Activated CD4-positive, alpha-beta T cell treated with anti-CD3 and anti-CD28 coated beads, Interleukin-2, amount 50 U/mL, for 48 hours (primary cell): ENCODE results near the gene ANO7.
"Not testable (repeated sequence)": the region's sequence is repeated elsewhere in the genome, so short reads cannot be mapped to it uniquely, and the experiment has no call there.

Source experiments
- DNase-seq, 2 experiments: peaks; one replicate each; pipeline ENCODE4 v3.0.0-alpha.2; 2020

The ANO7 gene

DNA sequence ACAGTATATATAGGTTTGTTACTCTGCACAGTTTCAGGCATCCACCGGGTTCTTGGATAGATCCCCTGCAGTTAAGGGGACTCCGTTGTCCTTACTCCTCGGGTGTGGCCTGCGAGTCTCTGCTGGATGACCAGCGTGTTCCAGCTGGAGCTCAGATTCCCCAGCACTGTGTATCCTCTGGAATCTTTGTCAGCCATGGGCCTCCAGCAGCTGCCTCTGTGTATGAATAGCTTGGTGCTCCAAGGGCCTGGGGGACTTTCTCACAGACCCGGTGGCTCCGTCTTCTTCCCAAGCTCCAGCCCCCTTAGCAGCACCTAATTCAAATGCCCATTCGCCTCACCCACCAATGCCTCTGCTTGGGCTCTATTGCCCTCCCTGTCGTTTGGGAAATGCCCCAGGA lies 6.3 kb downstream of the ANO7 start:
- DNase-seq, result no peak

DNA sequence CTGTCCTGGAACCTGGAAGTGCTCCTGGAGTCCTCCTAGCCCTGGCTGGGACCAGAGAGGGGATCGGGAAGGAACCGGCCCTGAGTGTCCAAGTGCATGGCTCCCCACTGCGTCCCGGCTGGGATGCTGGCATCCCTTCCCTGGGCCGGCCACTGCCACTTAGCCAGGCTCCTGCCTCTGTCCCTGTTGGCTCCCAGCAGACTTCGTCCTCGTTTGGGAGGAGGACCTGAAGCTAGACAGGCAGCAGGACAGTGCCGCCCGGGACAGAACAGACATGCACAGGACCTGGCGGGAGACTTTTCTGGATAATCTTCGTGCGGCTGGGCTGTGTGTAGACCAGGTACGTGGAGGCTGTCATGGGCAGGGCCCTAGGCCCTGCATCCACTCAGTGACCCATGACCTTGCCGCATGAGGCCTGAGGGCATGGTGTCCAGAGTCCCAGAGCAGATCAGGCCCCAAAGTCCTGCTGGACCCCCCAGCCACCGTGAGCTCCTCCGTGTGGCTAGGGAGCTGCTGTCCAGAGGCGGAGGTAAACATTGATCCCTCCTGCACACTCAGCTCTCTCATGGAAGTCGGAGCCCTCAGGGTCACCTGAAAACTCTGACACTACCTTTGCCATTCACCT lies 7.1 kb downstream of the ANO7 start:
- no peak for DNase-seq

DNA sequence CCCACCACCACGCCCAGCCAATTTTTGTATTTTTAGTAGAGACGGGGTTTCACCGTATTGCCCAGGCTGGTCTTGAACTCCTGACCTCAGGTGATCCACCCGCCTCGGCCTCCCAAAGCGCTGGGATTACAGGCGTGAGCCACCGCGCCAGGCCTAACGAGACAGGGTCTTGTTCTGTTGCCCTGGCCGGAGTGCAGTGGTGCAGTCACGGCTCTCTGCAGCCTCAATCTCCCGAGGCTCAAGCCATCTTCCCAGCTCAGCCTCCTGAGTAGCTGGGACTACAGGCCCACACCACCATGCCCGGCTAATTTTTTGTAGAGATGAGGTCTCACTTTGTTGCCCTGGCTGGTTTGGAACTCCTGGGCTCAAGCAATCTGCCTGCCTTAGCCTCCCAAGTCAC lies 8.8 kb downstream of the ANO7 start:
- DNase-seq, result not testable (repeated sequence)

DNA sequence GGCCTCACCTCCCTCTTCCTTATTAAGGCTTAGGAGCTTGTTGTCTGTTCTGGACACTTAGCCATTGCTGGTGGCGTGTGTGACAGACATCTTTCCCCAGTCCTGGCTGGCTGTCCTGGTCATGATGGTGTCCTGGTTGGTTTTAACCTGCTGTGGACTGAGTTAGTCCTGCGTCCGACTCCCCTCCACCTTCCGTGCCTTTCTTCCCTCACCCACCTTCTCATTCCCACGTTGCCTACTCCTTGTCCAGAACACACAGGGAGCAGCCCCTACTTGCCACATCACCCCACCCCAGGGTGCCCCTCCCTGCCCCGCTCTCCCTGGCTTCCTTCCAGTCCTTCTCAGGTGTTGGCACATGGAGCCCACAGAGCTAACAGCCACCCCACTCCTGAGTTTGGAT lies 9.5 kb downstream of the ANO7 start:
- no peak for DNase-seq

DNA sequence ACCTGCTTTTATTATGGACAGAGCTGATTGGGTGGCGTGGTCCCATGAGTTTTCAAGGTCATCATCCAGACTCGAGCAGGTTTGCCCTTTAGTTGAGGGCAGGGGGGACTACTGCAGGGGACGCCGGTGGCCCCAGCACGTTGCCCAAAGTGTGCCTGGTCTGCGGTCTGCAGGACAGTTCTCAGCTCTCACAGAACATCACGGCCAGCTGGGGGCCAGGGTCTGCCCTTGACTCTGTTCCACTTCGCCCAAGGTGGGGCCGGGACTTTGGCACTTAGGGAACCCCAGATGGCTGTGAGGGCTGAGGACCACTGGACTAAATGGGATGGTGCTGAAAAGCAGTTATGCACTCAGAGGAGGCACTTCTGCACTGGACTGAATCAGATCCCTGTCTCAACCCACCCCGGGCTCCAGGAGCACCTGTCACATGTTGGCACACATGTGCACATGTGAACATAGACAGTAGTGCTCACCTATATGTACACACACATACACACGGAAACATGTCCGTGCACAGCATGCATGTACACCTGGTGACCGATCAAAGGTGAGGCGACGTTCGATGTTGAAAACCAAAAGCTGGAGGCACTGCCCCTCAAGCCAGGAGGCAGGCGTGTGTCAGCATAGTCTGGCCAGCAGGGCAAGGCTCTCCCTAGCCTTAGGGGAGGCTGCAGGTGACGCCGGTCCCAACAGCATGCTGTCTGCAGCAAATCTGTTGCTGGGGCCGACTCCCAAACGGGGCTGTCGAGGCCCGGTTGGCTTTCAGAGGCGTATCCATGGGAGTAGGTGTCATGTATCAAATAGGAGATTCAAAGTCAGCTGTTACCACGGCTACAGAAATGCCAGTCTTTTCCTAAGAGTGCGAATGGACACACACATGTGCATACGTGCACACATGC lies 10.2 kb downstream of the ANO7 start:
- no peak for DNase-seq

DNA sequence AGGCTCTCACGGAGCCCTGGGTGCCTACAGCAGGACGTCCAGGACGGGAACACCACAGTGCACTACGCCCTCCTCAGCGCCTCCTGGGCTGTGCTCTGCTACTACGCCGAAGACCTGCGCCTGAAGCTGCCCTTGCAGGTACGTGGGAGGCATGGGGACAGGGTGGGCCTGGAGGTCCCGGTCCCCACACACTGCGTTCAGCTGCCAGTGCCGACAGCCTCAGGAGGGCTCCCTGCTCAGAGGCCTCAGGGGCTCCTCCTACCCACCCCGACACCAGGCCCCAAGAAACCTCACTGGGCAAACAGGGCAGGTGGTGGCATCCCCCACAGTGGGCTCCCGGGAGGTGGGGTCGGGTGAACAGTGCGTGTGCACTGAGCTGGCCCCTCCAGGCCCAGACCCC lies 10.8 kb downstream of the ANO7 start:
- no peak for DNase-seq

DNA sequence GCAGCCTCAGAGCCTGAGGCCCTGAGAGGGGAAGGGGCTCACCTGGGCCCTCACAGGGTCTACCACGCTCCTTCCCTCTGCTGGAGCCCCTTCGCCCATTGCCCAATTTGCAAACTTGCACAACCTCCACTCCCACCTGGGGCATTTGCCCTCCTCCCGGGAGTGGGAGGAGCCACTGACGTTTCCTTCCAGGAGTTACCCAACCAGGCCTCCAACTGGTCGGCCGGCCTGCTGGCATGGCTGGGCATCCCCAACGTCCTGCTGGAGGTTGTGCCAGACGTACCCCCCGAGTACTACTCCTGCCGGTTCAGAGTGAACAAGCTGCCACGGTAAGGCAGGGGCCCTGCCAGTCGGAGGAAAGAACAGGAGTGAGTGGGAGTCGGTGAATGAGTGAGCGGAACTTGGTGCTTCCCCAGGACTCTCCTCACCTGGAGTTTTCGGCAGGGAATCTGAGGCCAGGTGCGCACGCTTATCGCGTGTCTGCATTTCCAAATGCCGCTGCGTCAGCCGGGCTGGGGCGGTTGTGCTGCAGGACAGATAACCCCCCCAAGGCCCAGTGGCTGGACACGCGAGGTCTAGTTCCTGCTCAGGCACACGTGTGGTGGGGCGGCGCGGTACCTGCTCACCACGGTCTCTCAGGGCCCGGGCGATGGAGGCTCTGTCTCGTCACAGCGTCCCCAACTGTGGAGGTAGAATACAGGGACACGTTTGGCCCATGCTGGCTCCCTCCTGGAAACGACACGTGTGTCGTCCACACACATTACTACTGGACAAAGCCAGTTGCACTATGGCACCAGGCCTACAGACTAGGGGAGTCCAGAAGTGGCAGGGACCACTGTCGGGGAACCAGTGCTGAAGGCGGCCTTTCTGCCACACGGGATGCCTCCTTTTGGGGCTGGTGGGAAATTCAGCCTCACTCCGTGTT lies 11.7 kb downstream of the ANO7 start:
- DNase-seq, result no peak

DNA sequence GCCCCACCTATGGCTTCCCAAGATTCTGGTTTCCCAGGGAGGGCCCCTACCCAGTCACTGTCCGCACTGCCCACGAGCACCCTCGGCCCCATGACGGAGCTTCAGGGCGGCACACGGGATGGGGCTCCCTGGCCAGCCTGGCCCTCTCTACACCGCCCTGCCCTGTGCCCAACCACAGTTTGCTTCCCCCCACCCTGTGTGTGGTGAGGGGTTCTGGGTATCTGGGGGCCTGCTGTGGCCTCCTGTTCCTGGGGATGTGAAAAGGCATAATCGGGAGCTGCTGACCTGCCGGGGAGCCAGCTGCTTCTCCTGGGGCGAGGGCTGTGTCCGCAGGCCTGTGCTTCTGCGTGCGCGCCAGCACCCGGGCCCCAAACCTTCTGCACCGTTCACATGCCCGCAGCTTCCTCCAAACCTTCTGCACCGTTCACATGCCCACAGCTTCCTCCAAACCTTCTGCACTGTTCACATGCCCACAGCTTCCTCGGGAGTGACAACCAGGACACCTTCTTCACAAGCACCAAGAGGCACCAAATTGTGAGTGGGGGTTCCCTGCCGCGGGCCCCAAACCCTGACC lies 12.4 kb downstream of the ANO7 start:
- DNase-seq, result no peak

DNA sequence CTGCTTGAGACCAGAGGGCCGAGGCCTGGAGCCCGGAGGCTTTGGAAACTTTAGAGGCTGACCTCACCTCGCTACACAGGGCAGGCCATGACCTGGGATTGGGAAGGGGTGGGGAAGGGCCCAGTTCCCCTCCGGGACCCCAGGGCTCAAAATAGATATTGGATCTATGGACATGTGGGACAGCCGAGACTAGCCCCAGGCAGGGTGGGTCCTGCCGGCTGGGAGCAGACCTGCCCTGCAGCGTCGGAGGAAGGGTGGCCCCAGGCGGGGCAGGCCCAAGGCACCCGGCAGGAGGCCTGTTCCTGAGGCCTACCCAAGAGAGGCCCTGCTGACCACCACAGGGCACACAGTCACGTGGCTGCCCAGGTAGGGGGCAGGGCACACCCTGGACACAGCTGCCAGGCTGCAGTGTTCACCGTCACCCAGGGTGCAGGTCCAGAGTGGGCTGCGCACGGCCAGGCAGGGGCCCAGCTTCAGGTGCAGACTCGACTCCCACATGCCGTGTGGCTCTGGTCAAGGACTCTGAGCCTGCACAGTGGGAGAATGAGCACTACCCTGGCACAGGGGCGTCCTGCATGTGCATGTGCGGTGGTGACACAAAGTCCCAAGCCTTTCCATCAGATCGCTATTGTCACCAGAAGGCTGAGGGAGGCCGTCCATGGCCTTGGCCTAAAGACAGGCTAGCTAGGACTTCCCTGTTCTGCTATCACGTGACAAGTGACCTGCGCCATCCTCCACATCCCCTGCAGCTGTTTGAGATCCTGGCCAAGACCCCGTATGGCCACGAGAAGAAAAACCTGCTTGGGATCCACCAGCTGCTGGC lies 13.2 kb downstream of the ANO7 start:
- no peak for DNase-seq

DNA sequence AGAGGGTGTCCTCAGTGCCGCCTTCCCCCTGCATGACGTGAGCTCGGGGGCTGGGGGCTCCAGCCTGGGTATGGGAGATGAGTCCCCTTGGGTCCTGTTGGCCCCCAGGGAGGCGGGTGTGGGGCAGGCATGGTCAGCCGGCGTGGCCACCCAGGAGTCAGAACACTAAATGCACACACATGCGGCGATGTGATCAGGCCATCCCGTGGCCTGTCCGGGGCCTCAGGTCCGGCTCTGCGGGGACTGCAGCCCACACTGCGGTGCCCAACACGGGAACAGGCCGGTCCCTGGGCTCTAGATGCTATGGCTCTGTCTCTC lies 13.8 kb downstream of the ANO7 start:
- no peak for DNase-seq

DNA sequence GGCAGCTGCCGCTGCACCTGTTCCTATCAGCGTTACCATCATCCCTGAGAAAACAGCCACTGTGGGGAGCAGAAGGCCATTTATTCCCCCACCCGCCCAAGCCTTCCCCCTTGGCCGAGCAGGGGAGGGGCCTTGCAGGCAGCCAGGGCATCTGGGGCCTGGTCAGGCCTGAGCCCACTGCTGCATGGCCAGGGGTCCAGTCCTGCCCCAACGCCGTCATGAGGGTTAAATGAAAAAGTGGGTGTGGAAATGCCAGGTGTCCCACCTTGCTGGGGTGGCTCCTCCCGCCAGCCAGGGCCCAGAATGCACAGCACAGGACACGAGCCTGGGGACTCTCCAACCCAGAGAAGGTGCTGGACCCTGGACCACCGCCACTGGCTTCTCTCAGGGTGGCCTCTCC lies 14.2 kb downstream of the ANO7 start:
- no peak for DNase-seq

DNA sequence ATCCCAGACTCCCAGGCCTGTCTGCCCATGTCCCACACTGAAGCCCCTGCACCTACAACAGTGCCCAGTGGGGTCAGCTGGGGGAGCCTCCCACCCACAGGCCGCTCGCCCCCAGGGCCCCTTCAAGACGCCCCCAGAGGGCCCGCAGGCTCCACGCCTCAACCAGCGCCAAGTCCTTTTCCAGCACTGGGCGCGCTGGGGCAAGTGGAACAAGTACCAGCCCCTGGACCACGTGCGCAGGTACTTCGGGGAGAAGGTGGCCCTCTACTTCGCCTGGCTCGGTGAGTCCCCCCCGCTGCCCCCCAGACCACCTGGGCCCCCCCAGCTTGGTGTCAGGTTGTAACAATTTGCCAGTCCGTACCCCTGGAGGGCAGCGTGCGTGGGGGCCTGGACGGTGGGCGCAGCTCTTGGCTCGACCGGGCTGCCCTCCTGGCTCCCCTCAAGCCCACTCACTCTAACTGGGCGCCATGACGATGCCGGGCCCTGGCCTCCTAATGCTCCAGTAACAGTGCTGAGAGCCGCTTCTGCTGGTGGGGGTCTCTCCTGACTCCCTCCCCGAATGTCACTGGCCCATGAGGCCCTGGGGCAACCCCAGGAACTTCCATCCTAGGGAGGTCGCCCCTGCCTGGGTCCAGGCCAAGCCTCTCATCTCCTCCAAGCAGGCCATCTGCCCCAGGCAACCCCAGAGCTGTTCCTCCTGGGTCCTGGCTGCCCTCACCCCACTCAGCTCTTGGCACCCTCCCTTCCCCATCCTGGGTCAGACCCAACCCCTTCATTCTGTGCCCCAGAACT lies 14.9 kb downstream of the ANO7 start:
- no peak for DNase-seq

DNA sequence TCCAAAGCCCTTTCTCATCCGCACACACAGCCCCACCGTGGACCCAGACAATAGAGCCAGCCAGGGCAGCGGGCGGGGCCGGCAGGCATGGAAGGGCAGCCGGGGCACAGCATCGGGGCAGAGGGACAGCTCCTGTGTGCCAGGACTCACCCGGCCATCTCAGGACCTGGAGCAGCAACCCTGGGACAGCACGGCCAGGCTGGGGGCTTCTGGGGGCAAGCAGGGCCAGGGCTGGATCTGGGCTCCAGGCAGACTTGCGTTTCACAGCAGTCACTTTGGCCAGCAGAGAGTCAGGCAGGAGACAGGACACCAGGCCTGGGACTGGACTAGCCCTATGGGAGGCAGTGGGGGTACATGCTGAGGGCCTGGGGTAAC lies 15.5 kb downstream of the ANO7 start:
- no peak for DNase-seq

DNA sequence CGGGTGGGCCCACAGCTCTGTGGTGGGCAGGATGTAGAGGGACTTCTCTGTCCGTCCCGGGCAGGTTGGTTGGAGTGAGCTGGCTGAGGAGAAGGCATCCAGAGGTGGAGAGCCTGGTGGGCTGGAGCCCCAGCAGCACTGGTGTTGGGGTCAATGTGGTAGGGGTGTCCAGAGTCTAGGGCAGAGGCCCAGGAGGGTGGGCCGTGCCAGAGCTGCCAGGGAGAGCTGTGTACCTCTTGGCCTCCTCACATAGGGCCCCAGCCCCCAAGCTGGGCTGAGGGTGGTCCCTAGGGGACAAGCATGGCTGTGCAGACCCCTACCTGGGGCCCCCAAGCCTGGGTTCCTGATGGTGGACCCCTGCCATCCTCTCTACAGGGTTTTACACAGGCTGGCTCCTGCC lies 16.0 kb downstream of the ANO7 start:
- no peak for DNase-seq

DNA sequence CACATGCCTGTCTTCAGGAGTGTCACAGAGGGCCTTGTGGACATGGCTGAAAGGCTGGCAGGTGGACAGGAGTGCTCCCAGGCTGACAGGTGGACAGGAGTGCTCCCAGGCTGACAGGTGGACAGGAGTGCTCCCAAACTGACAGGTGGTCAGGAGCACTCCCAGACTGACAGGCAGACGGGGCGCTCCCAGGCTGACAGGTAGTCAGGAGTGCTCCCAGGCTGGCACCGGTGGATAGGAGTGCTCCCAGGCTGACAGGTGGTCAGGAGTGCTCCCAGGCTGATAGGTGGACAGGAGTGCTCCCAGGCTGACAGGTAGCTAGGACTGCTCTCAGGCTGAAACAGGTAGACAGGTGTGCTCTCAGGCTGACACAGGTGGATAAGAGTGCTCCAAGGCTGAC lies 16.6 kb downstream of the ANO7 start:
- no peak for DNase-seq

DNA sequence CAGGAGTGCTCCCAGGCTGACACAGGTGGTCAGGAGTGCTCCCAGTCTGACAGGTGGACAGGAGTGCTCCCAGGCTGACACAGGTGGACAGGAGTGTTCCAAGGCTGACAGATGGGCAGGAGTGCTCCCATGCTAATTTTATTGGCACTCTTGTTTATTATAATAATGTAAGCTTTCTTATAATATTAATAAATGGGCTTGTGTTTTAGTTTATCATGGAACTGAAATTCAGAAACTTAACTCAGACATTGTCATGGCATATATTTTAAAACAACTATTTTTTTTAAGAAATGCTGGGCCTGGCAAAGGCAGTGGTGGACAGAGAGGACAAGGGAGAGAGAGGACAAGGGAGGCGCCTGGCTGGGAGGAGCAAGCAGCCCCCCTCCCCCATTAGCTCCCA lies 18.7 kb downstream of the ANO7 start:
- no peak for DNase-seq

DNA sequence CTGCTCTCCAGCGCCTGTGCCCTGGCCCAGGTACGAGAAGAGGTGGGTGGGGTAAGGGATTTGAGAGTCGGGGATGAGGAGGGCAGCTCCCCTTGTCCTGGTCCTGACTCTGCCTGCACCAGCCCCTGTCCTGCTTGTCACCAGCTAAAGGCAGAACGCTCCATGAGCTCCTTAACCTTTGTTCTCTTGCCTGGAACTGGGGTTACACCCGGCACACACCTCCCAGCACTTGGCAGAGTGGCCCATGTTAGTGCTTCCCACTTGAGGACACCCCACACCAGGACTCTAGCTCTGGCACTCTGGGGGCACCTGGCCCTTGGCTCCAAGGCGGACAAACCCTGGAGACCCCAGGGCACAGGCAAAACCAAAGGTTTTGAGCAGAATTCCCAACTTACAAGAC lies 19.2 kb downstream of the ANO7 start:
- no peak for DNase-seq

DNA sequence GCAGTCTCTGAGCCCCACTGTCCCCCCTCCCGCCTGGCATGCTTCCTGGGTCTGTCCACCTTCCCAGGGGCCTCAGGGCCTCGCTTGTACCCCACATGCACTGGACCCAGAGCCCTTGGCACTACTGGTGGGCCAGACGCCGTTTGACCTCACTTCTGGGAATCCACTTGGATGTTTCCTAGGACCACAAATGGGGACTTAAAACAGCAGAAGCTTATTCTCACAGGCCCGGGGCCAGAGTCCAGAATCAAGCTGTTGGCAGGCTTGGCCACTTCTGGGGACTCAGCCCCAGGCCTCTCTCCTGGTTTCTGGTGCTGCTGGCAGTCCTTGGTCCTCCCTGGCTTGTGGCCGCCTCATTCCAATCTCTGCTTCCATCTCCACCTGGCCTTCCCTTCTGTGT lies 19.6 kb downstream of the ANO7 start:
- DNase-seq, result no peak

DNA sequence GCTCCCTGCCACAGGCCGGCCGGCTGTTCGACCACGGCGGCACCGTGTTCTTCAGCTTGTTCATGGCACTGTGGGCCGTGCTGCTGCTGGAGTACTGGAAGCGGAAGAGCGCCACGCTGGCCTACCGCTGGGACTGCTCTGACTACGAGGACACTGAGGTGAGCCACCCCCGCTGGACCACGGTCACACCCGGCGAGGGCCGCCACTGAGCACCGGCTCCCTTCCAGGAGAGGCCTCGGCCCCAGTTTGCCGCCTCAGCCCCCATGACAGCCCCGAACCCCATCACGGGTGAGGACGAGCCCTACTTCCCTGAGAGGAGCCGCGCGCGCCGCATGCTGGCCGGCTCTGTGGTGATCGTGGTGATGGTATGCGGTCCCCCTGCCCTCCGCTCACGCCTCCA lies 20.8 kb downstream of the ANO7 start:
- DNase-seq, result no peak

DNA sequence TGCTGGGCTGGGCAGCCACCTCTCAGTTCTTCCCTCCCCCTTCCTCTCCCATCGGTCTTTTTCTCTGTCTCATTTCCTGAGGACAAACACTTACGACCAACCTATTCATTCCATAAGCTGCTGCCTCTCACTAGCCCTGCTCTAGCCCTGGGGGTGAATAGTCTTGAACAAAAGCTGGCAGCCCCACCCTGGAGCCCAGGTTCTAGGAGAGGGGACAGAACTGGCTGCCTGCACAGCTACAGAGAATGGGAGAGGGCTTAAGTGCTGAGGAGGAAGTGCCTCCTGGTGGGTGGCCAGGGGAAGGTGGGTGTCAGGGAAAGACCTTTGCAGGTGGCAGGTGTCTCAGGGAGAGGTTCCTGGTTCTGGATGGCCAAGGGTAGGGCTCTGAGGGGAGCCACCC lies 22.8 kb downstream of the ANO7 start:
- DNase-seq, result no peak

DNA sequence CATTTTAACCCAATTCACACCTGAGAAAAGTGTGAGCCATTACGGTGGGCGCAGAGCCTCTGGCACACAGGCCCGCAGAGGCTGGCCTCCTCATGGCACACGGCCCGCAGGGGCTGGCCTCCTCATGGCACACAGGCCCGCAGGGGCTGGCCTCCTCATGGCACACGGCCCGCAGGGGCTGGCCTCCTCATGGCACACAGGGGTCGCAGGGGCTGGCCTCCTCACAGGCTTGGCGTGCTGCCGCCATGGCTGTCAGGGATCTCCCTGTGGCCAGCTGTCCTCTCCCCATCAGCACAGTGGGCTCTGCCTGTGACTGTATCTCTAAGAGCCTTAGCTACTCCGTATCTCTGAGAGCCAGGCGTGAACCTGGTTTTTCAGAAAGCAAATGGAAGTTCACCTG lies 24.6 kb downstream of the ANO7 start:
- no peak for DNase-seq

DNA sequence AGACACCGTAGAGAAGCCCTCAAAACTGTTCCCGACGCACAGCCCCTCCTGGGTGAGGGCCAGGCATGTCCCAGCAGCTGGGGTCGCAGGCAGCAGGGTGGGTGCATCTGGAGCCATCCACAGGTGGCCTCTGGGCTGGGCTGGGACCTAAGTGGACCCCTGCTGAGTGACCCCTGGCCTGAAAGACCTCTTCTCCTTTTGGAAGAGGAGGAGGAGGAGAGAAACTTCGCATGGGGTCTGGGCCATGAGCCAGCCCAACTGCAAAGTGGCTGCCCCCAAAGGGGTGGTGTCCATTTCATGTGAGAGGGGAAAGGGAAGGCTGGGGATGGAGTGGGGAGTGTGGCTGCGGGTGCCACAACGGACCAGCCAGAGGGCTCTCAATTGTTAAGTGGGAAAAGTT lies 25.1 kb downstream of the ANO7 start:
- DNase-seq, result no peak
